PC-9 (cell line): ENCODE results near the gene HTRA1. TPM values are rescaled to one million over a fixed set of nuclear protein-coding genes. Genes with fewer than 3 reads are reported as not detected.

Experiments used
- BruUV-seq: library from RNA; stranded (reverse); fragments of 400-500 nt; replicated peaks from 2 replicates; lab custom pipeline; 2021; lab: Mats Ljungman, UMichigan
- CTCF ChIA-PET: fragments of 300-600 bp; sonication (Branson Sonifier 250); formaldehyde crosslinking; loops from one replicate; lab custom pipeline; 2022; ENCODE audit warnings: antibody characterized with exemption; lab: Charles Lee
- POLR2A ChIA-PET: fragments of 300-600 bp; sonication (Branson Sonifier 250); formaldehyde crosslinking; loops from one replicate; lab custom pipeline; 2022; ENCODE audit warnings: antibody characterized with exemption; ENCODE audit not compliant: unreplicated experiment; lab: Charles Lee
- DNase-seq, 2 experiments: peaks; one replicate each; pipeline versions ENCODE4 v3.0.0 to v3.0.0-alpha.2; 2015 to 2022; ENCODE audit warnings: mixed read lengths in 1 of 2
- H2AFZ ChIP-seq: fragments of 200-600 bp; sonication (generic); 2 replicates; pipeline ENCODE4 v1.8.1; 2017; ENCODE audit warnings: antibody characterized with exemption
- H3F3A ChIP-seq: fragments of 200-600 bp; sonication (generic); 2 replicates; pipeline ENCODE4 v1.8.1; 2017; ENCODE audit warnings: antibody characterized with exemption, mild to moderate bottlenecking, low read depth; ENCODE audit not compliant: insufficient read depth
- H3K27ac ChIP-seq: fragments of 200-600 bp; sonication (generic); 2 replicates; pipeline ENCODE4 v1.6.1; 2016; ENCODE audit warnings: mixed run types
- H3K27me3 ChIP-seq: fragments of 200-600 bp; sonication (generic); 2 replicates; pipeline ENCODE4 v1.6.1; 2016; ENCODE audit warnings: low read depth, mixed run types; ENCODE audit not compliant: insufficient read depth
- H3K36me3 ChIP-seq: fragments of 200-600 bp; sonication (generic); 2 replicates; pipeline ENCODE4 v1.6.1; 2016; ENCODE audit warnings: low read depth, mixed run types
- H3K4me1 ChIP-seq: fragments of 200-600 bp; sonication (generic); replicated peaks from 2 replicates; pipeline ENCODE4 v1.6.1; 2016; ENCODE audit warnings: mixed run types; ENCODE audit not compliant: insufficient read depth
- H3K4me2 ChIP-seq: fragments of 200-600 bp; sonication (generic); 2 replicates; pipeline ENCODE4 v1.6.1; 2017; ENCODE audit warnings: mixed run types
- H3K4me3 ChIP-seq: fragments of 200-600 bp; sonication (generic); 2 replicates; pipeline ENCODE4 v1.6.1; 2016; ENCODE audit warnings: mixed run types
- H3K79me2 ChIP-seq: fragments of 200-600 bp; sonication (generic); 2 replicates; pipeline ENCODE4 v1.6.1; 2017; ENCODE audit warnings: low read depth, mixed run types
- H3K9me2 ChIP-seq: fragments of 200-600 bp; sonication (generic); 2 replicates; pipeline ENCODE4 v1.8.1; 2017; ENCODE audit warnings: mild to moderate bottlenecking; ENCODE audit not compliant: insufficient read depth
- H3K9me3 ChIP-seq: fragments of 200-600 bp; sonication (generic); 2 replicates; pipeline ENCODE4 v1.8.1; 2016; ENCODE audit warnings: low read depth; ENCODE audit not compliant: insufficient read depth
- H4K20me1 ChIP-seq: fragments of 200-600 bp; sonication (generic); 2 replicates; pipeline ENCODE4 v1.8.1; 2017; ENCODE audit not compliant: insufficient read depth
- CTCF ChIP-seq: fragments of 200-600 bp; sonication (generic); conservative IDR thresholded peaks from 2 replicates; pipeline ENCODE4 v1.6.1; 2017; ENCODE audit warnings: mixed run types, antibody characterized with exemption, mild to moderate bottlenecking, moderate library complexity
- EZH2 ChIP-seq: fragments of 200-600 bp; sonication (generic); IDR thresholded peaks from 2 replicates; pipeline ENCODE4 v1.8.0; 2017; ENCODE audit warnings: antibody characterized with exemption, low read depth
- intact Hi-C: fragments of 100-400 bp; cut with micrococcal nuclease; formaldehyde crosslinking; loops from one replicate; pipeline ENCODE4 v1.10.0; 2022; ENCODE audit not compliant: unreplicated experiment
- total RNA-seq: library from RNA; stranded (reverse); gene quantifications from 2 replicates; pipeline ENCODE4 v1.2.3, GENCODE V29; 2021

The HTRA1 gene
- total RNA-seq, 1 experiment from 2014 or later: 18.0 TPM

GRCh38 chr10:122505011-122505410 is 43.7 kb downstream of the HTRA1 start:
- no TSS peak for BruUV-seq
- Histone ChIP-seq H3K4me1 (no peaks in the 10 kb centered on the region), H3K27me3 (no peaks in the 10 kb centered on the region), H3K79me2 (no peaks in the 10 kb centered on the region), H2AFZ (no peak overlapping the region), H3F3A (no peaks in the 10 kb centered on the region), H3K9me2 (no peaks in the 10 kb centered on the region), H3K4me2 (no peak overlapping the region), H3K27ac (no peak overlapping the region), H3K9me3 (no peaks in the 10 kb centered on the region), H4K20me1 (no peaks in the 10 kb centered on the region), H3K4me3 (no peak overlapping the region), H3K36me3 (no peaks in the 10 kb centered on the region)
- DNase-seq: no peak
- ChIA-PET CTCF (no interaction called here), POLR2A (interaction anchor here (0.6 kb wide), 1 partner anchor 173 kb away, joined by 3 read pairs; no protein-coding TSS in a partner anchor)
- TF ChIP-seq EZH2 (no peak), CTCF (no peak)
- intact Hi-C loops: no loop called here

GRCh38 chr10:122505885-122506645 is 44.7 kb downstream of the HTRA1 start:
- H3K4me3 ChIP-seq: no peak overlapping the region
- H3K79me2 ChIP-seq: no peaks in the 10 kb centered on the region
- no peak for DNase-seq
- H3K36me3 ChIP-seq: no peaks in the 10 kb centered on the region
- no peaks in the 10 kb centered on the region for H4K20me1 ChIP-seq
- CTCF ChIA-PET: no interaction called here
- BruUV-seq: no TSS peak
- H2AFZ ChIP-seq: no peak overlapping the region
- no peak overlapping the region for H3K27ac ChIP-seq
- H3K9me2 ChIP-seq: no peaks in the 10 kb centered on the region
- POLR2A ChIA-PET: no interaction called here
- intact Hi-C loops: no loop called here
- H3K27me3 ChIP-seq: no peaks in the 10 kb centered on the region
- no peaks in the 10 kb centered on the region for H3K9me3 ChIP-seq
- TF ChIP-seq CTCF: no peak
- TF ChIP-seq EZH2: no peak
- no peaks in the 10 kb centered on the region for H3K4me1 ChIP-seq
- no peaks in the 10 kb centered on the region for H3F3A ChIP-seq
- H3K4me2 ChIP-seq: no peak overlapping the region

GRCh38 chr10:122507616-122508015 is 46.3 kb downstream of the HTRA1 start:
- Histone ChIP-seq H3F3A (no peaks in the 10 kb centered on the region), H3K9me2 (no peaks in the 10 kb centered on the region), H4K20me1 (no peaks in the 10 kb centered on the region), H3K27me3 (no peaks in the 10 kb centered on the region), H3K36me3 (no peaks in the 10 kb centered on the region), H2AFZ (no peak overlapping the region), H3K79me2 (no peaks in the 10 kb centered on the region), H3K4me1 (no peaks in the 10 kb centered on the region), H3K27ac (no peak overlapping the region), H3K4me3 (no peak overlapping the region), H3K9me3 (no peaks in the 10 kb centered on the region), H3K4me2 (no peak overlapping the region)
- no peak for TF ChIP-seq CTCF
- TF ChIP-seq EZH2: no peak
- CTCF ChIA-PET: no interaction called here
- POLR2A ChIA-PET: no interaction called here
- DNase-seq: no peak
- no TSS peak for BruUV-seq
- intact Hi-C loops: no loop called here
